ENCODE results near the gene TFB2M.
"Not testable (repeated sequence)": the region's sequence is repeated elsewhere in the genome, so short reads cannot be mapped to it uniquely, and the experiment has no call there.

Gene TFB2M

DNA sequence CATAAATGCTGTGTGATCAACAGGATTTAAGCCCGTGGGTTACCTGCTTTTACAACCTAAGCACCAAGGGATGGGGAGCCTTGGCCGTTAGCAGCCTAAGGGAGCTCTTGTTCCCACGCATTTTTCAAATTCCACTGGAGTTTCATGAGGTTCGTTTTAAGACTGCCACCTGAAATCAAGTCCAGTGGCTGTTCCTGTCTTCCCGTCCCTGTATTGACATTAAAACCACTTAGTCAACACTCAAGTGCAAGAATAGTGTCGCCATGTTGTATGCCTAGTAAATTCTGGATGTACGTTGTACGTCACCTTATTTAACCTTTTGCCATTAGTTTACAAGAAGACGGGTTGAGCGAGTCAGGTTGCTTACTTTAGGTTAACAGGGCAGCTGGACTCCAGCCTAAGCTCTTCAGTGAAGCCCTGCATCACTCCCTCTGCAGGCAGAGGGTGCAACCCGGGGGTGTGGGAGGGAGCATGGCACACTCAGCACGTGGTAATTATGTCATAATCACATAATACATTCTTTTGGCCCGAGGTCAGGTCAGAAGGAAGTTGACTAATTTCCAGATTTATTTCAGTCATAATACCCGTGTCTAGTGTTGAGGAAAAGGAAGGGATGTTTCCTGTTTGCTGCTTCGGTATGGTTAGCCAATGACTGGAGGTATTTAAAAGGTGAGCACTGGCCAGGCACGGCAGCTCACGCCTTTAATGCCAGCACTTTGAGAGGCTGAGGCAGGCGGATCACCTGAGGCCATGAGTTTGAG, 42.7 kb upstream of the TFB2M start:
- H3K4me1 ChIP-seq (ENCODE audit: low read length): peaks cover 12% of the 10 kb centered on the region
- no peaks in the 10 kb centered on the region for H3K9me3 ChIP-seq (ENCODE audit: insufficient read depth, low read length)
- peaks cover 5% of the 10 kb centered on the region for H3K36me3 ChIP-seq (replicated peaks; ENCODE audit: low read depth, low read length)
- H3K27me3 ChIP-seq (ENCODE audit: low read depth, low read length): no peaks in the 10 kb centered on the region
- H4K20me1 ChIP-seq (ENCODE audit: insufficient read depth, low read length): peaks cover 29% of the 10 kb centered on the region
- no peak overlapping the region for H3K4me3 ChIP-seq (ENCODE audit: low read length)
- peak overlapping the region; percentile 27; the same call in 1 of the 2 replicates for H3K4me2 ChIP-seq (ENCODE audit: low read length)
- H3K79me2 ChIP-seq (ENCODE audit: low read length): peaks cover 45% of the 10 kb centered on the region
- no peak overlapping the region for H3K9ac ChIP-seq (ENCODE audit: low read length)
- no peak overlapping the region for H2AFZ ChIP-seq (ENCODE audit: low read depth, low read length)
- no peak for TF ChIP-seq EZH2phosphoT487 (IDR thresholded peaks at IDR 0.05; ENCODE audit: low read depth)
- TF ChIP-seq, protein P1, sequence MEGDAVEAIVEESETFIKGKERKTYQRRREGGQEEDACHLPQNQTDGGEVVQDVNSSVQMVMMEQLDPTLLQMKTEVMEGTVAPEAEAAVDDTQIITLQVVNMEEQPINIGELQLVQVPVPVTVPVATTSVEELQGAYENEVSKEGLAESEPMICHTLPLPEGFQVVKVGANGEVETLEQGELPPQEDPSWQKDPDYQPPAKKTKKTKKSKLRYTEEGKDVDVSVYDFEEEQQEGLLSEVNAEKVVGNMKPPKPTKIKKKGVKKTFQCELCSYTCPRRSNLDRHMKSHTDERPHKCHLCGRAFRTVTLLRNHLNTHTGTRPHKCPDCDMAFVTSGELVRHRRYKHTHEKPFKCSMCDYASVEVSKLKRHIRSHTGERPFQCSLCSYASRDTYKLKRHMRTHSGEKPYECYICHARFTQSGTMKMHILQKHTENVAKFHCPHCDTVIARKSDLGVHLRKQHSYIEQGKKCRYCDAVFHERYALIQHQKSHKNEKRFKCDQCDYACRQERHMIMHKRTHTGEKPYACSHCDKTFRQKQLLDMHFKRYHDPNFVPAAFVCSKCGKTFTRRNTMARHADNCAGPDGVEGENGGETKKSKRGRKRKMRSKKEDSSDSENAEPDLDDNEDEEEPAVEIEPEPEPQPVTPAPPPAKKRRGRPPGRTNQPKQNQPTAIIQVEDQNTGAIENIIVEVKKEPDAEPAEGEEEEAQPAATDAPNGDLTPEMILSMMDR (IDR thresholded peaks at IDR 0.05; ENCODE audit: low read depth, low read length): no peak
- no peak overlapping the region for H3K27ac ChIP-seq (ENCODE audit: low read length)

DNA sequence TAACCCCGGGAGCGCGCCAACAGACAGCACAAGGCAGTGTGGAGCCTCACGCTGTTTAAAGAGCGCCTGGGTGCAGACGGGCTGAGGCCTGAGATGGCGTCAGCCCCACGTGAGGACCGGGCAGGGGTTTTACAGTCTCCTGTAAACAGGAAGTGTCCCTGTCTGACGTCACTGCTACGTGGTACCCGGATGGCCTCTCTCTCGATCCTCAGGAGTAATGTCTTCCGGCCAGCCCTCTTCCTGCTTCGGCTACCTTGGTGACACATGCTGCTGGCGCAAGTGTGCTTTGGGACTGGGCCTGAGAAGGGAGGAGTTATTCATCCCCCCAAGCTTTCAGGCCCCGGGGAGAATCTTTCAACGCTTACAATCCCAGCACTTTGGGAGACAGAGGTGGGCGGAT, 41.4 kb upstream of the TFB2M start:
- no peaks in the 10 kb centered on the region for H3K27me3 ChIP-seq (ENCODE audit: low read depth, low read length)
- peaks cover 24% of the 10 kb centered on the region for H4K20me1 ChIP-seq (ENCODE audit: insufficient read depth, low read length)
- H3K36me3 ChIP-seq (replicated peaks; ENCODE audit: low read depth, low read length): peaks cover 5% of the 10 kb centered on the region
- H3K4me3 ChIP-seq (ENCODE audit: low read length): no peak overlapping the region
- no peak overlapping the region for H2AFZ ChIP-seq (ENCODE audit: low read depth, low read length)
- H3K79me2 ChIP-seq (ENCODE audit: low read length): peaks cover 58% of the 10 kb centered on the region
- peaks cover 12% of the 10 kb centered on the region for H3K4me1 ChIP-seq (ENCODE audit: low read length)
- TF ChIP-seq, protein P1 (IDR thresholded peaks at IDR 0.05; ENCODE audit: low read depth, low read length): no peak
- no peak for TF ChIP-seq EZH2phosphoT487 (IDR thresholded peaks at IDR 0.05; ENCODE audit: low read depth)
- no peak overlapping the region for H3K4me2 ChIP-seq (ENCODE audit: low read length)
- no peak overlapping the region for H3K27ac ChIP-seq (ENCODE audit: low read length)
- no peaks in the 10 kb centered on the region for H3K9me3 ChIP-seq (ENCODE audit: insufficient read depth, low read length)
- no peak overlapping the region for H3K9ac ChIP-seq (ENCODE audit: low read length)

DNA sequence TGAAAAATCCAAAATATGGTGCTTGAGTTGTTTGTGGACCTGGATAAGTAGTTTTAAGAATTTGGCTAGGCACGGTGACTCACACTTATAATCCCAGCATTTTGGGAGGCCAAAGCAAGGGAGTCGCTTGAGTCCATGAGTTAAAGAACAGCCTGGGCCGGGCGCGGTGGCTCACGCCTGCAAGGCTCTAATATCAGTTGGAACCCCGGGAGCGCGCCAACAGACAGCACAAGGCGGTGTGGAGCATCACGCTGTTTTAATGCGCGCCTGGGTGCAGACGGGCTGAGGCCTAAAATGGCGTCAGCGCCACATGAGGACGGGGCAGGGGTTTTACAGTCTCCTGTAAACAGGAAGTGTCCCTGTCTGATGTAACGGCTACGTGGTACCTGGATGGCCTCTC, 39.2 kb upstream of the TFB2M start:
- H2AFZ ChIP-seq (ENCODE audit: low read depth, low read length); H3K27ac ChIP-seq (ENCODE audit: low read length); H3K4me2 ChIP-seq (ENCODE audit: low read length); H3K9ac ChIP-seq (ENCODE audit: low read length); H3K36me3 ChIP-seq (replicated peaks; ENCODE audit: low read depth, low read length); H3K9me3 ChIP-seq (ENCODE audit: insufficient read depth, low read length); H3K27me3 ChIP-seq (ENCODE audit: low read depth, low read length); H3K4me3 ChIP-seq (ENCODE audit: low read length): not testable (repeated sequence)
- H3K79me2 ChIP-seq (ENCODE audit: low read length): peaks cover 52% of the 10 kb centered on the region
- peaks cover 17% of the 10 kb centered on the region for H3K4me1 ChIP-seq (ENCODE audit: low read length)
- H4K20me1 ChIP-seq (ENCODE audit: insufficient read depth, low read length): peaks cover 14% of the 10 kb centered on the region

DNA sequence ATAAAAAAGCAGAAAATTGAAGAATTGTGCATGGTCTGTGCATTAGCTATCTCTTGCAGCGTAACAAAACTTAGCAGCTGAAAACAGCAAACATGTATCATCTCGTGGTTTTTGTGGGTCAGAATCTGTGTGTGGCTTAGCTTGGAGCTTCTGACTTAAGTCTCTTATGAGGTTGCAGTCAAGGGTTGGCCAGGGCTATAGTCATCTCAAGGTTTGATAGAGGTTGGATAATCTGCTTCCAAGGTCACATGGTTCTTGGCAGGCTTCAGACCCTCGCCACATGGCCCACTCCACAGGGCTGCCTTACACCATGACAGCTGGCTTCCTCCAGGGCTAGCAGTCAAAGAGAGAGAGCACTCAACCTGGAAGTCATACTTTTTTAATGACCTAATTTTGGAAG, 36.1 kb upstream of the TFB2M start:
- Histone ChIP-seq H3K79me2 (ENCODE audit: low read length) (peaks cover 50% of the 10 kb centered on the region), H3K36me3 (replicated peaks; ENCODE audit: low read depth, low read length) (no peaks in the 10 kb centered on the region), H4K20me1 (ENCODE audit: insufficient read depth, low read length) (peaks cover 22% of the 10 kb centered on the region), H3K4me3 (ENCODE audit: low read length) (no peak overlapping the region), H3K4me1 (ENCODE audit: low read length) (peaks cover 5% of the 10 kb centered on the region; the same call in 1 of the 2 replicates), H2AFZ (ENCODE audit: low read depth, low read length) (no peak overlapping the region), H3K4me2 (ENCODE audit: low read length) (no peak overlapping the region), H3K9ac (ENCODE audit: low read length) (no peak overlapping the region), H3K27ac (ENCODE audit: low read length) (no peak overlapping the region), H3K27me3 (ENCODE audit: low read depth, low read length) (no peaks in the 10 kb centered on the region), H3K9me3 (ENCODE audit: insufficient read depth, low read length) (no peaks in the 10 kb centered on the region)
- no peak for TF ChIP-seq EZH2phosphoT487 (IDR thresholded peaks at IDR 0.05; ENCODE audit: low read depth)
- TF ChIP-seq, protein P1 (IDR thresholded peaks at IDR 0.05; ENCODE audit: low read depth, low read length): no peak
